Vagina (tissue), 2 donors: ENCODE results near the gene NUP210. TPM values are rescaled to one million over a fixed set of nuclear protein-coding genes. Genes with fewer than 3 reads are reported as not detected.

Experiments used
- DNase-seq, 2 donors: peaks; one replicate each; pipeline ENCODE4 v3.0.0-alpha.2; 2017; ENCODE audit errors: extremely low spot score in 2 of 2
- H3K27ac ChIP-seq: fragments of 200-600 bp; sonication (generic); one replicate; pipeline ENCODE4 v1.5.1; 2019
- H3K27me3 ChIP-seq: fragments of 200-600 bp; sonication (generic); one replicate; pipeline ENCODE4 v1.5.1; 2019
- H3K36me3 ChIP-seq, 2 donors: fragments of 200-600 bp; sonication (generic); one replicate each; pipeline ENCODE4 v1.5.1; 2017 to 2019
- H3K4me1 ChIP-seq: fragments of 200-600 bp; sonication (generic); one replicate; pipeline ENCODE4 v1.5.1; 2019
- H3K4me3 ChIP-seq, 2 donors: fragments of 200-600 bp; sonication (generic); 1 replicate in 1 of 2; 2 replicates in 1 of 2; pipeline ENCODE4 v1.5.1; 2016 to 2019
- H3K9me3 ChIP-seq: fragments of 200-600 bp; sonication (generic); one replicate; pipeline ENCODE4 v1.5.1; 2019
- CTCF ChIP-seq, 3 experiments: fragments of 450-650 bp in 2 of 3; fragments of 200-600 bp in 1 of 3; sonication (generic) in 1 of 3; IDR thresholded peaks; one replicate each; pipeline ENCODE4 v1.5.1; 2017 to 2019; ENCODE audit warnings: antibody characterized with exemption in 3 of 3, mild to moderate bottlenecking in 2 of 3, moderate library complexity in 2 of 3
- POLR2A ChIP-seq, 2 donors: fragments of 450-650 bp; IDR thresholded peaks; one replicate each; pipeline ENCODE4 v1.6.1; 2017; ENCODE audit warnings: antibody characterized with exemption in 2 of 2, mild to moderate bottlenecking in 2 of 2, moderate library complexity in 2 of 2
- POLR2AphosphoS5 ChIP-seq, 2 donors: sonication (generic); formaldehyde crosslinking; IDR thresholded peaks; one replicate each; pipeline ENCODE4 v1.9.0; 2017; ENCODE audit warnings: antibody characterized with exemption in 2 of 2, mild to moderate bottlenecking in 2 of 2, low read depth in 1 of 2; ENCODE audit not compliant: insufficient read depth in 1 of 2
- intact Hi-C: fragments of 100-400 bp; cut with DNase I; formaldehyde crosslinking; loops from one replicate; pipeline ENCODE4 v1.15.1; 2023
- total RNA-seq: library from RNA; depleted of rRNA; stranded (reverse); fragments of >200 nt; gene quantifications from one replicate; pipeline ENCODE4 v1.2.3, GENCODE V29; 2016

NUP210 gene
- total RNA-seq, 1 donor from 2014 or later, result 10.1 TPM

DNA sequence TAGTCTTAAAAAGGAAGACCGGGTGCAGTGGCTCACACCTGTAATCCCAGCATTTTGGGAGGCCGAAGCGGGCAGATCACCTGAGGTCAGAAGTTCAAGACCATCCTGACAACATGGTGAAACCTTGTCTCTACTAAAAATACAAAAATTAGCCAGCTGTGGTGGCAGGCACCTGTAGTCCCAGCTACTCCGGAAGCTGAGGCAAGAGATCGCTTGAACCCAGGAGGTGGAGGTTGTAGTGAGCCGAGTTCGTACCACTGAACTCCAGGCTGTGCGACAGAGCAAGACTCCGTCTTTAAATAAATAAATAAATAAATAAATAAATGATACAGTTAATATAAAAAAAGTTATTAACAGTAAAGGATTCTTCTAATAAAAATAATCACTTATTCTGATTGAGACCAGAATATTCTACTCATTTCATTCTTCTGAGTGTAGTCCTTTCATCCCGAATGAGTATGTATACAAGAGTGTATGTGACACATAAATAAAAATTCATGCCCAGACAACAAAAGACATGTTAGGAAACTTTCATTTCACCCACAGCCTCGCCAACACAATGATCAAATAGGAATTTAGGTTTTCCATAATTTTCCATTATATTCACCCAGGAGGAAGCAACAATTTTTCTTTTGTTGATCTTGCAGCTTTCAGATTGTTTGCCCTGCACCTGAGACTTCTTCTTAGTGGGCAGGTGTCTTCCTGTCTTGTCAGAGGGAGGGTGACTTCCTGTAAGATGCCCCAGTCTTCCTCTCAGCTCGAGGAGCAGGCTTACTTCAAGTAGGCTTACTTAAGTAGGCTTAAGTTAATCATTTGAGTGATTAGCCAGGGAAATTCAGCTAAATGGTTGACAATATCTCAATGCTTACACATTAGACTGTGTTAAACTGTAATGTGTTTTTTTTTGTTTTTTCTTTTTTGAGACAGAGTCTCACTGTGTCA, 7.8 kb upstream of the NUP210 start:
- DNase-seq, result no peak
- TF ChIP-seq POLR2A (IDR thresholded peaks at IDR 0.05) (no peak), CTCF (IDR thresholded peaks at IDR 0.05) (no peak), POLR2AphosphoS5 (IDR thresholded peaks at IDR 0.05; ENCODE audit: insufficient read depth in 1 of 2, low read depth in 1 of 2) (no peak)
- H3K9me3 ChIP-seq, result no peaks in the 10 kb centered on the region
- H3K27ac ChIP-seq, result no peak overlapping the region
- H3K36me3 ChIP-seq, result no peaks in the 10 kb centered on the region
- H3K4me3 ChIP-seq, result no peak overlapping the region
- no peaks in the 10 kb centered on the region for H3K4me1 ChIP-seq
- intact Hi-C loops, result no loop called here
- no peaks in the 10 kb centered on the region for H3K27me3 ChIP-seq

- no peak overlapping the region for H3K4me3 ChIP-seq
- H3K36me3 ChIP-seq, result no peaks in the 10 kb centered on the region
- no peak overlapping the region for H3K27ac ChIP-seq
- H3K27me3 ChIP-seq, result no peaks in the 10 kb centered on the region
- DNase-seq, result no peak
- H3K9me3 ChIP-seq, result no peaks in the 10 kb centered on the region
- no peak for TF ChIP-seq POLR2A (IDR thresholded peaks at IDR 0.05)
- no peak for TF ChIP-seq CTCF (IDR thresholded peaks at IDR 0.05)
- TF ChIP-seq POLR2AphosphoS5 (IDR thresholded peaks at IDR 0.05; ENCODE audit: insufficient read depth in 1 of 2, low read depth in 1 of 2), result no peak
- H3K4me1 ChIP-seq, result no peaks in the 10 kb centered on the region
- intact Hi-C loops, result no loop called here
Measured at GRCh38 chr3:13426591-13426990, 6.5 kb upstream of the NUP210 start.

DNA sequence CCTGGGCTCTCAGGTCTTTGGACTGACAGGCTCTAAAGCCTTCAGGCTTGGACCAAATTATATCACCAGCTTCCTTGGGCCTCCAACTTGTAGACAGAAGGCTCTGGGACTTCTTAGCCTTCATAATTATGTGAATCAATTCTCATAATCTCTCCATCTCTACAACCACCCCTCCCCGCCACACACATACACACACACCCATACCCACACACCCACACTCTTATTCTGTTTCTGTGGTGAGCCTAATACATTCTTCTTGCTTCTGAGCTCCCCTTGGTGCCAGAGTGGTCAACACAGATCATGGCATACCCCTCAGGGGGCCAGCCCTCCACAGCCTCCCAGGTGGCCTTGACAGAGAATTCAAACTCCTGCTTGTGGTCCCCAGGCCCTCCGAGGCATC, 5.6 kb upstream of the NUP210 start:
- no peaks in the 10 kb centered on the region for H3K27me3 ChIP-seq
- no peak for DNase-seq
- no peak for TF ChIP-seq POLR2AphosphoS5 (IDR thresholded peaks at IDR 0.05; ENCODE audit: insufficient read depth in 1 of 2, low read depth in 1 of 2)
- TF ChIP-seq CTCF (IDR thresholded peaks at IDR 0.05), result no peak
- TF ChIP-seq POLR2A (IDR thresholded peaks at IDR 0.05), result no peak
- H3K4me1 ChIP-seq, result no peaks in the 10 kb centered on the region
- H3K4me3 ChIP-seq, result no peak overlapping the region
- H3K9me3 ChIP-seq, result no peaks in the 10 kb centered on the region
- intact Hi-C loops, result no loop called here
- H3K36me3 ChIP-seq, result no peaks in the 10 kb centered on the region
- H3K27ac ChIP-seq, result no peak overlapping the region

- TF ChIP-seq POLR2A (IDR thresholded peaks at IDR 0.05) (no peak), POLR2AphosphoS5 (IDR thresholded peaks at IDR 0.05; ENCODE audit: insufficient read depth in 1 of 2, low read depth in 1 of 2) (no peak), CTCF (IDR thresholded peaks at IDR 0.05) (no peak)
- intact Hi-C loops, result no loop called here
- Histone ChIP-seq H3K27me3 (no peaks in the 10 kb centered on the region), H3K36me3 (no peaks in the 10 kb centered on the region), H3K27ac (no peak overlapping the region), H3K9me3 (no peaks in the 10 kb centered on the region), H3K4me3 (no peak overlapping the region), H3K4me1 (no peaks in the 10 kb centered on the region)
- DNase-seq, result no peak
Measured at GRCh38 chr3:13424865-13425617, 4.9 kb upstream of the NUP210 start.
